NCI-H774 (cell line): Measurements from ENCODE around the gene SNX11.

Experiments used
- DNase-seq: peaks from one replicate; lab custom pipeline; 2025; lab: John Stamatoyannopoulos, UW

The SNX11 gene

DNA sequence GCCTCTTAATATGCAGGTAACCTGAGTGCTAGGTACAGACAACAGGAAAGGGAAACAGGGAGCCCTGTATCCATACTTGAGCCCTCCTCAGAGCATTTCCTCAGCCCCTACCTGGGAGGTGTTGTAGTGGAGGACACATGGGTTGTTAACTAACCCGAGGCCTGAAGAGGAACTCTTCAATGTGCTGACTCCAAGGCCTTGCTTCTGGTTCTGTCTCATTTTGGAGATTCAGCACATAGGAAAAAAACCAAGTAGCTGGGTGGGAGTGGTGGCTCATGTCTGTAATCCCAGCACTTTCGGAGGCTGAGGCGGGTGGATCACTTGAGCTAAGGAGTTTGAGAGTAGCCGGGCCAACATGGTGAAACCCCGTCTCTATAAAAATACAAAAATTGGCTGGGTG lies 24.8 kb downstream of the SNX11 start:
- DNase-seq: no peak

DNA sequence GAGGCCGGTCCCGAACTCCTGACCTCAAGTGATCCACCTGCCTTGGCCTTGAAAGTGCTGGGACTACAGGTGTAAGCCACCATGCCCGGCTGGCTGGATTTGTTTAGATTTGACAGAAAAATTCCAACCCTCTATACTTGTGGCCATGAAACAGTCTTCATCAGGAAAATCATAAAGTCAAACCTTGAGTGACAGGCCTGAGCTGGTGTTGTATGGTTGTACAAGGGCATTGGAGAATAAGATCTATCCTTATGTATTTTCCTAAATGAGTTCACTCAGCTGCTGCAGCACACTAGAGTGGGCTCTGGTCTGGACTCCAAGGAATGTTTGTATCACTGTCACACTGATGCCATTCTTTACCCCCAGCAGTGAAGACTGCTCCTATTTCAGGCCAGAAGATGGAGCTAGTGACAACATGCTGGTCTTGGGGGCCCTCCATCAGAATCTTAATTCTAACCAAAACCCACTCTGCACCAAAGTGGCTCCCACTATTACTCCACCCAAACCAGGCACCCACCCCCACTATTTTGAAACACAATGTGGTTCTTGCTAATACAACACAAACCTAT lies 27.4 kb downstream of the SNX11 start:
- no peak for DNase-seq

GRCh38 chr17:48137656-48138055 lies 30.1 kb downstream of the SNX11 start:
- no peak for DNase-seq

DNA sequence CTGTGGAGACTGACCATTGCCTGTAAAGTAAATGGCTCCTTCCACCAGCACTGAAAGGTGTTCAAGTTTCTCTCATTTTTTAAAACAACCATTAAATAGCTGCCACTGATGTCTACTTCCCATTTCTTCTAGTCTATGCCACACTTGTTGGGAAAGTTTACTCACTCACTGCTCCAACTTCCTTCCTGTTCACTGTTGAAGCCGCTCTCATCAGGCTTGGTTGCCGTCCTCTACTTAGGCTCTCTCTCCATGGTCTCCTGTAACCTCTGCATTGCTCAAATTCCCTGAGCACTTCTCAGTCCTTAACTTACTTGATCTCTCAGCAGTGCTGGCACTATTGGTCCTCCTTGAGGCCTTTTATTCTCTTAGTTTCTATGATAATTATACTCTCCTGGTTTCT lies 32.4 kb downstream of the SNX11 start:
- no peak for DNase-seq

GRCh38 chr17:48143629-48144028 lies 36.1 kb downstream of the SNX11 start:
- DNase-seq: no peak

GRCh38 chr17:48144231-48144630 lies 36.7 kb downstream of the SNX11 start:
- DNase-seq: no peak

DNA sequence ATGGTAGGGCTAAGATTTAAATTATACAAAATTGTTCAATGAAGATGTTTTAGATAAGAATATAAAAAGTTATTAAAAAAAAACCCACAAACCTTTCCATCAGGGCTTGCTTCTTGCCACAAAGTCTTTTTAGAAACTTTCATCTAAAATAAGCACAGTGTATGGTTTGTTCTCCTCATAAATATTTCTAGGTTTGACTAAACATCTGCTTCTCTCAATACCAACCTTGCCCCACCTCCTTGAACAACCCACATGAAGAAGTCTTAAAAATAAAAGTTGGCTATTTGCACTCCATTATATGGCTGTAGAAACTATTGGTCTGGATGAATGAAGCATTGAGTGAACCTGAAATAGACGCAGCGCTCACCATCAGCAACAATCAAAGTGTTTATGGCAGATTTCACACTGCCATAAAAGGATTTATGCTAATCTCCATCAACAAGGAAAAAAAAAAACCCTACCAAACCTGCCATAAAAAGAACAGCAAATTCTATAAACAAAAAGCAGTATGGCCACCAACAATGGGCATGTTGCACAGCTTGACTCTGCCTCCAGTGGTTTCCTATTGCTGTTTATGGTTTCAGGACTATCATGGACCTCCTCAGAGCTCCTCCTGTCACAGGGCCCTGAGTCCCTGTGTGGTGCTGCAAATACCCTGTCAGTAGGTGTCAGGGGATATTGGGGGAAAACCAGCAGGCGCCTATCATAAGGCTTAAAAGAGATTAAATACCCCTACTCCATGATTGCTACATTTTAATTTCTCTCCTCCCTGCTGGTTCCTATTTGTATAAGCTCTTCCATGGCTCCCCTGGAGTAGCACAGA lies 37.6 kb downstream of the SNX11 start:
- no peak for DNase-seq

- no peak for DNase-seq
These were observed 40.6 kb downstream of the SNX11 start for GRCh38 chr17:48148029-48148770.

DNA sequence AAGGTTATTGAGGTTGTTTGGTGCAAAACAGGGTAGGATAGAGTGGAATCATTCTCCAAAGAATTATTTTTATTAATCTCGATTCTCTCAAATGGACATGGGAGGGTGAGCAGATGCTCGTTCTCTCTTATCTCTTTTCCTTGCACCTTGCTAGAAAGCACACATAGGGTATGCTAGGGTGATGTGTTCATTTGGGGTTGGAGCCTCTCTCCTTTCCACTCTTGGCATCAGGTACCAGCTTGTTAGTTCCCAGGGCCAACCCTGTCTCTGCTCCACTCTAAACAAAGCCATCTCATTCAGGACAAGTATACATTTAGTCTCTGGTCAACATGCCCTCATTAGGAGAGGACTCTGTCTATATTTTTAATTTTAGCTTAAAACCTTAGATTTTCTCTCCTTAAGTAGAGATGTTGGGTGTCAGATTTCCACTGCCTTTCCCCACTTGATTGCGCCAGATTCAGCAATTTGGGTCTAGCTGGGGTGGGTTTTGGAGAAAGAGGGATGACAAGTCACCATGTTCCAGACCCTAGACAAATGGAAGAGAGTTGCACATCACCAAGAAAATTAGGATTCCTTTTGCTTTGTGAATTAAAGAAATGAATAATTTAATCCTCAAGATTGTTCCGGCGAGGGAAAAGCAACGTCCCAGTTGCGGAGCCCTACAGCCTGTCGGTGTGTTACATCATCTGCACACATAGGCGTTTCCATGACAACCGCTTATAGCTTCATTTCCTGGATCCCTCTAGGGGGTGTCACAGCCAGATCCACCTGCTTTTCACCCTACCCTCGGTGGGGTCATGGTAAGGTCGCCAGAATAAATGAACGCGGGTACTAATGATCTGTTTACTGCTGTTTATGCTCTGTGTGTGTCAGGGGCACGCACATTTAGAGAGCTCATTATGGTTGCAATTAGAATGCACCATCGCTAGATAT lies 41.6 kb downstream of the SNX11 start:
- peak; percentile 96 for DNase-seq

DNA sequence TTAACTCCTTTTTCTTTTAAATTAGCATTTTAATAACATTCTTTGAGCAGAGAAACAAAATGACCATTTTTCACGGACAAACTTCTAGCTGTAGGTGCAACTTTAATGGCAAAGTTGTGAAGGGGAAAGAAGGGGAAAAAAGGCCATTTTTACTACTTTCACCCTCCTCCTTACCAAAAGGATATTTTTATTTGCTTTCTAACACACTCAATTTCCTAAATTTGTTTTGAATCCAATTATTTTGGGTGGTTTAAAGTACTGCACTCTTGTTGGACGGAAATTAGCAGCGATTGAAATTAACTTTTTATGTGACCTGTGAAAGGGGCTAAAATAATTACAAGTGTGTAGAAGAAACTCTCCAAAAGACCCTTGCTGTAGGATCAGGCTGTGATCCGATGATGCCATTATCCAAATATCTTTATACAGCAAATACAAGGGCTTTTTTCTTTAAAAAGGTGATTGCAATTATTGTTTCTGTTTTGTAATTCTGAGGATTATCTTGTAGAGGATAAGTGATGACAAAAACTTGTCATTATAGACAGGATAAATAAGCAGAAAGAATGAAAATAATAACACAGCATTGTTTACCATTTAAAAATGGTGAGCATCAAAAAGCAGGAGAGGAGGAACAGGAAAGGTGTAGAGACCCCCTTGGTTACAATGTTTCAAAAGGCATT lies 42.4 kb downstream of the SNX11 start:
- no peak for DNase-seq

DNA sequence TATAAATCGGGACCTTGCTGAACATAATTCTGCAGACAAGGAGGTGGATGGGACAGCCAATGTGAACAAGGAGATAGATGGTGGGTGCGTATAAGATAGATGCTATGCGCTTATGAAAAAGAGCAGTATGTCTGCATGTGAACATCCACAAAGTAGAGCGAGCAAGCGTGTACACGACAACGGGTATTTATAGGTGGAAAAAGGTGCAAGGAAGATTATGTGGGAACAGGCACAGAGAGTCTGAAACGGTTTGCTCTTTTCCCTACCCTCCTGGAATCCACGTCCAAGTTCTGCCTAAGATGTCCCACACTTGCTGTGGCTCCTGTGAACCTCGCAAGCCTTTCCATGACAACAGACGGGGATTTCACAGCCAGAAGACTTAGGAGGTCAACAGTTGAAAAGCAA lies 43.0 kb downstream of the SNX11 start:
- DNase-seq: no peak

- no peak for DNase-seq
These were observed 43.7 kb downstream of the SNX11 start for GRCh38 chr17:48151220-48151619.

GRCh38 chr17:48152289-48152688 lies 44.7 kb downstream of the SNX11 start:
- no peak for DNase-seq

DNA sequence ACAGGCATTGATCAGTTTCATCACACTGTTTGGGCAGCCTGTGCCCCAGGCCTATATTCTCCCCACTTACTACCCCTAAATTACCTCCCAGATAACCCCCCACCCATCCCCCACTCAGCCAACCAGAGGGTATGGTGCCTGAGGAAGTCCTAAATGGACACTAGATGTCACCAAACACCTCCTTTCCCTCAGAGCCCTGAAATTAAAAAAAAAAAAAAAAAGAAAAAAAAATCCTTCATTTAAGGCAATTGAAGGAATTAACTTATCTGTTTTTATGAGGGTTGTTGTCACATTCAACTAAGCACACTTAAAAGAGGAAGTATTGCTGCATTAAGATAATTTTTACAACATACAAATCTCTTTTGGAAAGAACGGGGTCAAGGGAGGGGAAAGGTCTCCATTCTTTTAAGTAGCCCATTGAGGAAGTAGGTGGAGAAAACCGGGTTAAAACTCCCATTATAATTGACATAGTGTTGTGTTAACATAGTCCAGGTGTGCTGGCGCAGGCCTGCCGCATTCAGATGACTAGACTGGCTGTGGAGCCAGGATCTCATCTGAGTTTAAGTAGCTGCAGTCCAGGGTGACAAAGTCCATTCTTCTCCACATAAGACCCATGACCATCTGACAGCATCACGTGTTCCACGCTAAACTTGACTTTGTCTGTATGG lies 46.3 kb downstream of the SNX11 start:
- DNase-seq: peak; percentile 88

GRCh38 chr17:48155889-48156611 lies 48.5 kb downstream of the SNX11 start:
- peak; percentile 32 for DNase-seq

DNA sequence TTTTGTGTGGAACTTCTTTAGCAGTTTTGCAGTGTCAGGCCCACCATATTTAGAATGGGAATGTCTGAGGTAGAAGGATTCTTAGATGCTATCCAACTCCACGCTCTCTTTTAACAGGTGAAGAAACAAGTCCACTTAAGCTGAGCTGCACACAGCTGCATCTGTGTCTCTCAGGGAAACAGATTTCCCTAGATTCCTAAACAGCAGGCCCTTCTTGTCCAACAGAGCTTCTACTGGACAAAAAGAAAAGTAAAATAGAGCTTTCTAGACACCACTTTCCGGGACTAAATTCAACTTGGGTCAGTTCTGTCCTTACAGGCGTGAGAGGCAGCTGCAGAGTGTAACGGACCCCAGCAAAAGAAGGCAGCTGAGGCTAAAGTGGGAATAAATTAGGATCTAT lies 51.7 kb downstream of the SNX11 start:
- no peak for DNase-seq

- DNase-seq: peak; percentile 99
These were observed 52.9 kb downstream of the SNX11 start for GRCh38 chr17:48160177-48161081.

DNA sequence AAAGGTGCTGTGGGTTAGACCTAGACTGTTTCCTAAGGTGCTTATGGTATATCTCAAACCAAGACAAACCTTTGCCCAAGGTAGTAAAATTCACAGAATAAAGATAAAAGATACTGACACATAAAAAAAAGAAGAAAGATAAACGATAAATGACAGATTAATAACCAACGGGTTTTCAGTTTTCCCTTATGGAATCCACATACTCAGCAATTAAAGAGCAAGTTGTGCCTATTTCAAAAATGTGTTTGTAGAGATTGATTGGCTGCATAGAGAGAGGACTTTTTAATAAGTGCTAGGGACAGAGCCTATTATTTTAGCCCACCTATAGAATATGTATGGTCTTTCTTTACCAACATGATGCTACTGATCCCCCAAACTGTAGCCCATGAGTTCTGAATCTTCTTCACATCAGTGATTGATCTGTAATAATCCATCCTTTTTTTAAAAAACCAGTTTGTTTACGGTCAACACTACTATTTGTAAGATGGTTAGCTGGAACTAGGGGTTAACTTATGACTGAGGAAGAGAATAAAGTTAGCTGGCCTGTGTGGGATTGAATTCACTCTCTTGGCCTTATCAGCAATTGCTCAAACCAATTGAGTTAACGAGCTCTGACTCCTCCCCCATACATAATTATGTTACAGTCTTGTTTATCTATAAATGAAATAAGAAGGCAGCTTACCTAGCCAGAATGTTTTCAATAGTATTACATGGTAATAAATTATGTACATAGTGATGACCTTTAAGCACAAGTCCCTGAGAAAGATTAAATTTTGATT lies 53.8 kb downstream of the SNX11 start:
- DNase-seq: no peak
